Activated naive CD4-positive, alpha-beta T cell treated with anti-CD3 and anti-CD28 coated beads for 36 hours (primary cell): ENCODE measurements around the gene ANKRD33B. TPM values are rescaled to one million over a fixed set of nuclear protein-coding genes. Genes with fewer than 3 reads are reported as not detected.

Source experiments
- total RNA-seq, 2 experiments: library from RNA; stranded (reverse); gene quantifications; one replicate each; pipeline ENCODE4 v1.2.3, GENCODE V29; 2021

Gene ANKRD33B
- total RNA-seq, 2 experiments from 2014 or later: 1.9 to 2.5 TPM

Other genes with a start within 250 kb of the ANKRD33B start
- 10 to 100 TPM; 72.5 to 76.8 TPM for gene MARCHF6, start 210.4 kb upstream of the ANKRD33B start, total RNA-seq
- not detected for gene ROPN1L, start 122.2 kb upstream of the ANKRD33B start, total RNA-seq
- 10 to 100 TPM; 29.5 to 29.7 TPM for gene DAP, start 197.2 kb downstream of the ANKRD33B start, total RNA-seq